ENCODE results near the gene PAPPA.

Gene PAPPA

DNA sequence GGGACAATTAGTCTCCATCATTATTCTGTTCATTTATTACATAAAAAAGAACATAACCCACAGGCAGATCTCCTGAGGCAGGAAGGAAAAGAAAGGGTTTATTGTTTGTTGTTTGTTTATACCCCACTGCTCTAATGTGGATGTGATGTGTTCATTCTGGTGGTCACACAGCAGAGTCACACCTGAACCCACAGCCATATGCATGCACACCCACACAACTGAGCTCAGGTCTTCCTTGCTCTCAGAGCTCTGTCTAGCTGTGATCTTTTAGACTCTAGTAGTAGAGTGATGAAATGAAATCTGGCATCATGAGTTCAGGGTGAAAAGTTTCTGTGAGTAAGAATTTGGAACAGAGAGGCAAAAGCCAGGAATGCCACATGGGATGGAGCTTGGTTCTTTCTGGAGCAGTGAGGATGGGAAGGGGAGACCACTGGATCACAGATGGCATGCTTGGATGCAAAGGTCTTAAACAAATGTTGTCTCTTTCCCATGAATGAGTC, 227.0 kb downstream of the PAPPA start:
- TF ChIP-seq ZNF610 (tag by site-specific recombination; IDR thresholded peaks at IDR 0.05; ENCODE audit: borderline replicate concordance) (no peak), ZNF555 (tag by site-specific recombination; conservative IDR thresholded peaks at IDR 0.05) (no peak), ZNF132 (tag by site-specific recombination; IDR thresholded peaks at IDR 0.05; ENCODE audit: borderline replicate concordance) (no peak), ZNF311 (tag by site-specific recombination; IDR thresholded peaks at IDR 0.05; ENCODE audit: borderline replicate concordance) (no peak), SP2 (tag by site-specific recombination; IDR thresholded peaks at IDR 0.05) (no peak), ZBTB7A (tag by site-specific recombination; IDR thresholded peaks at IDR 0.05; ENCODE audit: low read depth) (no peak), KLF9 (tag by site-specific recombination; IDR thresholded peaks at IDR 0.05; ENCODE audit: low read depth) (no peak), ZNF677 (tag by site-specific recombination; IDR thresholded peaks at IDR 0.05) (no peak), ZNF600 (tag by site-specific recombination; IDR thresholded peaks at IDR 0.05) (no peak), ZNF623 (tag by site-specific recombination; IDR thresholded peaks at IDR 0.05) (no peak)
- TF ChIP-seq, protein P1, sequence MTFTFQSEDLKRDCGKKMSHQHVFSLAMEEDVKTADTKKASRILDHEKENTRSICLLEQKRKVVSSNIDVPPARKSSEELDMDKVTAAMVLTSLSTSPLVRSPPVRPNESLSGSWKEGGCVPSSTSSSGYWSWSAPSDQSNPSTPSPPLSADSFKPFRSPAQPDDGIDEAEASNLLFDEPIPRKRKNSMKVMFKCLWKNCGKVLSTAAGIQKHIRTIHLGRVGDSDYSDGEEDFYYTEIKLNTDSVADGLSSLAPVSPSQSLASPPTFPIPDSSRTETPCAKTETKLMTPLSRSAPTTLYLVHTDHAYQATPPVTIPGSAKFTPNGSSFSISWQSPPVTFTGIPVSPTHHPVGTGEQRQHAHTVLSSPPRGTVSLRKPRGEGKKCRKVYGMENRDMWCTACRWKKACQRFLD (tag by site-specific recombination; IDR thresholded peaks at IDR 0.05): no peak
- TF ChIP-seq, protein P2, sequence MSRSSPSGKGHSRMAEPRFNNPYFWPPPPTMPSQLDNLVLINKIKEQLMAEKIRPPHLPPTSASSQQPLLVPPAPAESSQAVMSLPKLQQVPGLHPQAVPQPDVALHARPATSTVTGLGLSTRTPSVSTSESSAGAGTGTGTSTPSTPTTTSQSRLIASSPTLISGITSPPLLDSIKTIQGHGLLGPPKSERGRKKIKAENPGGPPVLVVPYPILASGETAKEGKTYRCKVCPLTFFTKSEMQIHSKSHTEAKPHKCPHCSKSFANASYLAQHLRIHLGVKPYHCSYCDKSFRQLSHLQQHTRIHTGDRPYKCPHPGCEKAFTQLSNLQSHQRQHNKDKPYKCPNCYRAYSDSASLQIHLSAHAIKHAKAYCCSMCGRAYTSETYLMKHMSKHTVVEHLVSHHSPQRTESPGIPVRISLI (tag by site-specific recombination; IDR thresholded peaks at IDR 0.05): no peak
- TF ChIP-seq, protein P3, sequence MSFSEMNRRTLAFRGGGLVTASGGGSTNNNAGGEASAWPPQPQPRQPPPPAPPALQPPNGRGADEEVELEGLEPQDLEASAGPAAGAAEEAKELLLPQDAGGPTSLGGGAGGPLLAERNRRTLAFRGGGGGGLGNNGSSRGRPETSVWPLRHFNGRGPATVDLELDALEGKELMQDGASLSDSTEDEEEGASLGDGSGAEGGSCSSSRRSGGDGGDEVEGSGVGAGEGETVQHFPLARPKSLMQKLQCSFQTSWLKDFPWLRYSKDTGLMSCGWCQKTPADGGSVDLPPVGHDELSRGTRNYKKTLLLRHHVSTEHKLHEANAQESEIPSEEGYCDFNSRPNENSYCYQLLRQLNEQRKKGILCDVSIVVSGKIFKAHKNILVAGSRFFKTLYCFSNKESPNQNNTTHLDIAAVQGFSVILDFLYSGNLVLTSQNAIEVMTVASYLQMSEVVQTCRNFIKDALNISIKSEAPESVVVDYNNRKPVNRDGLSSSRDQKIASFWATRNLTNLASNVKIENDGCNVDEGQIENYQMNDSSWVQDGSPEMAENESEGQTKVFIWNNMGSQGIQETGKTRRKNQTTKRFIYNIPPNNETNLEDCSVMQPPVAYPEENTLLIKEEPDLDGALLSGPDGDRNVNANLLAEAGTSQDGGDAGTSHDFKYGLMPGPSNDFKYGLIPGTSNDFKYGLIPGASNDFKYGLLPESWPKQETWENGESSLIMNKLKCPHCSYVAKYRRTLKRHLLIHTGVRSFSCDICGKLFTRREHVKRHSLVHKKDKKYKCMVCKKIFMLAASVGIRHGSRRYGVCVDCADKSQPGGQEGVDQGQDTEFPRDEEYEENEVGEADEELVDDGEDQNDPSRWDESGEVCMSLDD (tag by site-specific recombination; IDR thresholded peaks at IDR 0.05): no peak
- no peaks in the 10 kb centered on the region for H3K4me1 ChIP-seq (ENCODE audit: control insufficient read depth, insufficient read depth, low read length)
- no peak overlapping the region for H3K4me3 ChIP-seq (ENCODE audit: low read depth, low read length)
- ChIA-PET CTCF (interaction anchor here (0.7 kb wide), 2 partner anchors 26 to 36 kb away, joined by 3 read pairs; no protein-coding TSS in a partner anchor), POLR2A (no interaction called here)
- no peaks in the 10 kb centered on the region for H3K36me3 ChIP-seq (ENCODE audit: control insufficient read depth in 2 of 2, insufficient read depth in 1 of 2, low read length in 2 of 2)
- H3K9me3 ChIP-seq (ENCODE audit: control insufficient read depth, insufficient read depth, low read depth, low read length): no peaks in the 10 kb centered on the region
- H3K27ac ChIP-seq (ENCODE audit: extremely low read depth, low read depth, low read length): no peak overlapping the region

DNA sequence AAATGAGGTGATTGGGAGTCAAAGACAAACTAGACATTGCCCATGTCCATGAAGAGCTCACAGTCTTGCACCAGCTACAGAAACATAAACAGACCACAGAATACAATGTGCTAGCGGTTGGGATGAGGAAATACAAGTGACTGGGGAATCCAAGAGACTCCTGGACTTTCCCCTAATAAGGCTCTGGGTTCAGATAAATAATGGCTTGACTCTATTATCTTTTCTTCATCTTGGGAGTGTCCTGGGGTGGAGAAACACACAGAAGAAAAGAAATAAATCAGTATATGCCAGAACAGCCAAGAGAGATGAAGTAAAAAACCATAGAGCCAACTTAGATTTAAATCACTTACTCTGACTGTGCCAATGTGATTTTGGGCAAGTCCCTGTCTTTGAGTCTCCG, 227.8 kb downstream of the PAPPA start:
- POLR2A ChIA-PET: no interaction called here
- no peak overlapping the region for H3K27ac ChIP-seq (ENCODE audit: extremely low read depth, low read depth, low read length)
- no peaks in the 10 kb centered on the region for H3K36me3 ChIP-seq (ENCODE audit: control insufficient read depth in 2 of 2, insufficient read depth in 1 of 2, low read length in 2 of 2)
- CTCF ChIA-PET: no interaction called here
- H3K4me1 ChIP-seq (ENCODE audit: control insufficient read depth, insufficient read depth, low read length): no peaks in the 10 kb centered on the region
- TF ChIP-seq, protein P4, sequence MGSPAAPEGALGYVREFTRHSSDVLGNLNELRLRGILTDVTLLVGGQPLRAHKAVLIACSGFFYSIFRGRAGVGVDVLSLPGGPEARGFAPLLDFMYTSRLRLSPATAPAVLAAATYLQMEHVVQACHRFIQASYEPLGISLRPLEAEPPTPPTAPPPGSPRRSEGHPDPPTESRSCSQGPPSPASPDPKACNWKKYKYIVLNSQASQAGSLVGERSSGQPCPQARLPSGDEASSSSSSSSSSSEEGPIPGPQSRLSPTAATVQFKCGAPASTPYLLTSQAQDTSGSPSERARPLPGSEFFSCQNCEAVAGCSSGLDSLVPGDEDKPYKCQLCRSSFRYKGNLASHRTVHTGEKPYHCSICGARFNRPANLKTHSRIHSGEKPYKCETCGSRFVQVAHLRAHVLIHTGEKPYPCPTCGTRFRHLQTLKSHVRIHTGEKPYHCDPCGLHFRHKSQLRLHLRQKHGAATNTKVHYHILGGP (tag by site-specific recombination; IDR thresholded peaks at IDR 0.05): no peak
- TF ChIP-seq ZNF629 (tag by site-specific recombination; IDR thresholded peaks at IDR 0.05): no peak
- no peak for TF ChIP-seq GLIS2 (tag by site-specific recombination; IDR thresholded peaks at IDR 0.05)
- no peak for TF ChIP-seq RBAK (tag by site-specific recombination; IDR thresholded peaks at IDR 0.05)
- no peak for TF ChIP-seq ZNF707 (tag by site-specific recombination; IDR thresholded peaks at IDR 0.05)
- no peak for TF ChIP-seq ZNF19 (tag by site-specific recombination; IDR thresholded peaks at IDR 0.05; ENCODE audit: low read depth)
- no peak for TF ChIP-seq ZNF23 (tag by site-specific recombination; IDR thresholded peaks at IDR 0.05; ENCODE audit: borderline replicate concordance)
- TF ChIP-seq SALL2 (tag by site-specific recombination; IDR thresholded peaks at IDR 0.05; ENCODE audit: borderline replicate concordance): no peak
- no peak for TF ChIP-seq PRDM1 (tag by site-specific recombination; IDR thresholded peaks at IDR 0.05)
- no peak for TF ChIP-seq KLF8 (tag by site-specific recombination; IDR thresholded peaks at IDR 0.05)
- TF ChIP-seq ZNF433 (tag by site-specific recombination; IDR thresholded peaks at IDR 0.05; ENCODE audit: low read depth): no peak
- TF ChIP-seq, protein P5, sequence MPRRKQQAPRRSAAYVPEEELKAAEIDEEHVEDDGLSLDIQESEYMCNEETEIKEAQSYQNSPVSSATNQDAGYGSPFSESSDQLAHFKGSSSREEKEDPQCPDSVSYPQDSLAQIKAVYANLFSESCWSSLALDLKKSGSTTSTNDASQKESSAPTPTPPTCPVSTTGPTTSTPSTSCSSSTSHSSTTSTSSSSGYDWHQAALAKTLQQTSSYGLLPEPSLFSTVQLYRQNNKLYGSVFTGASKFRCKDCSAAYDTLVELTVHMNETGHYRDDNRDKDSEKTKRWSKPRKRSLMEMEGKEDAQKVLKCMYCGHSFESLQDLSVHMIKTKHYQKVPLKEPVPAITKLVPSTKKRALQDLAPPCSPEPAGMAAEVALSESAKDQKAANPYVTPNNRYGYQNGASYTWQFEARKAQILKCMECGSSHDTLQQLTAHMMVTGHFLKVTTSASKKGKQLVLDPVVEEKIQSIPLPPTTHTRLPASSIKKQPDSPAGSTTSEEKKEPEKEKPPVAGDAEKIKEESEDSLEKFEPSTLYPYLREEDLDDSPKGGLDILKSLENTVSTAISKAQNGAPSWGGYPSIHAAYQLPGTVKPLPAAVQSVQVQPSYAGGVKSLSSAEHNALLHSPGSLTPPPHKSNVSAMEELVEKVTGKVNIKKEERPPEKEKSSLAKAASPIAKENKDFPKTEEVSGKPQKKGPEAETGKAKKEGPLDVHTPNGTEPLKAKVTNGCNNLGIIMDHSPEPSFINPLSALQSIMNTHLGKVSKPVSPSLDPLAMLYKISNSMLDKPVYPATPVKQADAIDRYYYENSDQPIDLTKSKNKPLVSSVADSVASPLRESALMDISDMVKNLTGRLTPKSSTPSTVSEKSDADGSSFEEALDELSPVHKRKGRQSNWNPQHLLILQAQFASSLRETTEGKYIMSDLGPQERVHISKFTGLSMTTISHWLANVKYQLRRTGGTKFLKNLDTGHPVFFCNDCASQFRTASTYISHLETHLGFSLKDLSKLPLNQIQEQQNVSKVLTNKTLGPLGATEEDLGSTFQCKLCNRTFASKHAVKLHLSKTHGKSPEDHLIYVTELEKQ (tag by site-specific recombination; IDR thresholded peaks at IDR 0.05; ENCODE audit: borderline replicate concordance): no peak
- H3K9me3 ChIP-seq (ENCODE audit: control insufficient read depth, insufficient read depth, low read depth, low read length): no peaks in the 10 kb centered on the region
- H3K4me3 ChIP-seq (ENCODE audit: low read depth, low read length): no peak overlapping the region

Data from HEK293 (cell line).